Activated CD8-positive, alpha-beta memory T cell treated with anti-CD3 and anti-CD28 coated beads for 1 hour (primary cell): ENCODE measurements around the gene SPTBN4.
A peak's percentile ranks its signal among the peaks of the same experiment; 100 is the strongest.

Experiments used
- DNase-seq, 2 donors: peaks; one replicate each; pipeline ENCODE4 v3.0.0-alpha.2; 2020; ENCODE audit warnings: low read depth in 1 of 2; ENCODE audit errors: extremely low read depth in 1 of 2

The SPTBN4 gene

GRCh38 chr19:40600570-40601133, 133.9 kb downstream of the SPTBN4 start:
- no peak for DNase-seq

GRCh38 chr19:40601134-40601974, 134.6 kb downstream of the SPTBN4 start, which contains the start of gene LTBP4:
Gene LTBP4, plus strand, starts transcription at chr19:40601369. Its CDS starts 19 bp downstream, at chr19:40601388.
- no peak for DNase-seq

GRCh38 chr19:40603071-40603388, 136.2 kb downstream of the SPTBN4 start:
- no peak for DNase-seq

- peak; percentile 89 to 90 for DNase-seq
These were observed 136.8 kb downstream of the SPTBN4 start for GRCh38 chr19:40603389-40604170.

GRCh38 chr19:40604171-40604646, 137.4 kb downstream of the SPTBN4 start:
- no peak for DNase-seq

GRCh38 chr19:40604647-40605215, 137.9 kb downstream of the SPTBN4 start:
- DNase-seq: no peak

GRCh38 chr19:40605216-40605971, 138.6 kb downstream of the SPTBN4 start:
- DNase-seq: peak; percentile 37 to 54

- DNase-seq: no peak
These were observed 140.8 kb downstream of the SPTBN4 start for GRCh38 chr19:40607311-40608239.

GRCh38 chr19:40608240-40608621, 141.4 kb downstream of the SPTBN4 start:
- no peak for DNase-seq

GRCh38 chr19:40608957-40609356, 142.2 kb downstream of the SPTBN4 start:
- no peak for DNase-seq

GRCh38 chr19:40609561-40610395, 143.0 kb downstream of the SPTBN4 start:
- DNase-seq: peak; percentile 66 to 75

- no peak for DNase-seq
These were observed 143.7 kb downstream of the SPTBN4 start for GRCh38 chr19:40610396-40611064.

GRCh38 chr19:40611096-40611495, 144.3 kb downstream of the SPTBN4 start:
- no peak for DNase-seq

- DNase-seq: no peak
These were observed 145.3 kb downstream of the SPTBN4 start for GRCh38 chr19:40611900-40612698.

GRCh38 chr19:40612831-40613689, 146.3 kb downstream of the SPTBN4 start:
- peak in 1 of 2 donors; percentile 54 for DNase-seq
